Measurements from ENCODE around the gene NKX1-1. TPM values are rescaled to one million over a fixed set of nuclear protein-coding genes. Genes with fewer than 3 reads are reported as not detected.

NKX1-1 gene
- total and polyA plus RNA-seq, 12 donors: not detected

GRCh38 chr4:1366371-1367229 is 39.6 kb downstream of the NKX1-1 start:
- peaks cover 0 to 5% of the 10 kb centered on the region in 2 donors for H3K36me3 ChIP-seq (replicated peaks in 1 of 2)
- H3K4me3 ChIP-seq: no peak overlapping the region
- TF ChIP-seq CTCF (IDR thresholded peaks at IDR 0.05): no peak
- TF ChIP-seq POLR2A (IDR thresholded peaks at IDR 0.05): no peak
- H3K9me3 ChIP-seq (replicated peaks in 1 of 3): no peaks in the 10 kb centered on the region
- WGBS, 4 donors: 90 to 97% (median 93%) methylated on average over 24 to 35 of the region's 35 CpGs
- H3K27me3 ChIP-seq: no peaks in the 10 kb centered on the region
- H3K27ac ChIP-seq: no peak overlapping the region
- no peaks in the 10 kb centered on the region for H3K4me1 ChIP-seq (replicated peaks in 1 of 2)
- DNase-seq: peak in 1 of 7 donors; percentile 6
- intact Hi-C loops (cut with DNase I): loop anchor here in 1 of 2 donors (5.0 kb wide), 1 partner anchor 151 kb away; no protein-coding TSS in a partner anchor

GRCh38 chr4:1365271-1366178 is 40.7 kb downstream of the NKX1-1 start:
- Histone ChIP-seq H3K9me3 (replicated peaks in 1 of 3) (no peaks in the 10 kb centered on the region), H3K4me3 (no peak overlapping the region), H3K27me3 (no peaks in the 10 kb centered on the region), H3K4me1 (replicated peaks in 1 of 2) (peaks cover 0 to 10% of the 10 kb centered on the region in 2 donors), H3K27ac (no peak overlapping the region), H3K36me3 (replicated peaks in 1 of 2) (peaks cover 0 to 5% of the 10 kb centered on the region in 2 donors)
- no peak for TF ChIP-seq CTCF (IDR thresholded peaks at IDR 0.05)
- TF ChIP-seq POLR2A (IDR thresholded peaks at IDR 0.05): no peak
- 78 to 89% (median 84%) methylated on average over 9 to 25 of the region's 25 CpGs for WGBS, 4 donors
- no peak for DNase-seq
- intact Hi-C loops (cut with DNase I): loop anchor here in 1 of 2 donors (5.0 kb wide), 1 partner anchor 152 kb away; no protein-coding TSS in a partner anchor

DNA sequence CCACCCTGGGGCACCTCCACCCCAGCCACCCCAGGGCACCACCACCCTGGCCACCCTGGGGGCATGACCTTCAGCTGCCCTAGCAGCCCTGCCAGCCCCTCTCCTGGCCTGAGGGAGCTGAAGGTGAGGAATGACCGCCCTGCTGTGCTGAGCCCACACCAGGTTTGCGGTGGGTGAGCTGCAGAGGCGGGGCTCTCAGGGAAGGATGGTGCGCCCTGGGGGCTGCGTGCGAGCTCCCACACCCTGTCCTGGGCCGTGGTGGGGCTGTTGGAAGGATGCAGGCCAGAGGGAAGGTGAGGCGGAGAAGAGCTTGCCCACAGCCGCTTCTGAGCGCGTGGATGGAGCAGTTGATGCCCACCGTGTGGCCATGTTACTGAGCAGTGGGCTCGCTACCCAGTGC is 41.5 kb downstream of the NKX1-1 start:
- Histone ChIP-seq H3K4me1 (replicated peaks in 1 of 2) (peaks cover 6 to 16% of the 10 kb centered on the region in 2 donors), H3K27me3 (no peaks in the 10 kb centered on the region), H3K27ac (no peak overlapping the region), H3K9me3 (replicated peaks in 1 of 3) (no peaks in the 10 kb centered on the region), H3K4me3 (no peak overlapping the region), H3K36me3 (replicated peaks in 1 of 2) (peaks cover 0 to 5% of the 10 kb centered on the region in 2 donors)
- WGBS, 4 donors: 92 to 97% (median 95%) methylated on average over 2 to 13 of the region's 13 CpGs
- no peak for DNase-seq
- TF ChIP-seq CTCF (IDR thresholded peaks at IDR 0.05) (no peak), POLR2A (IDR thresholded peaks at IDR 0.05) (no peak)
- intact Hi-C loops (cut with DNase I): loop anchor here in 1 of 2 donors (5.0 kb wide), 1 partner anchor 153 kb away; no protein-coding TSS in a partner anchor

DNA sequence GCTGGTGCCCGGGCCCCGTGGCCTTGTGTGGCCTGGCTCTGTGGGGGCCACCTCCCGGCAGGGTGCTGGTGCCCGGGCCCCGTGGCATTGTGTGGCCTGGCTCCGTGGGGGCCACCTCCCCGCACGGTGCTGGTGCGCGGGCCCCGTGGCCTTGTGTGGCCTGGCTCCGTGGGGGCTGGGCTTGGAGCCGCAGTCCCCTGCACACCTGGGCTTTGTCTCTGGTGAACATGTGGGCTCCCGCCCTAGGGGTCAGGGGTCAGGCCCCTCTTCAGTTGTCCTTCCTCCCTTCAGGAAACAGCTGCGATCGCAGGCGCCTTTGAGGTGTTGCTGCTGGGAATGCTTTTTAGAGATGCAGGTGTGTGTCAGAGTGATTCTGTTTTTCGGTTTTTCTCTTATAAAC is 42.0 kb downstream of the NKX1-1 start:
- H3K4me1 ChIP-seq (replicated peaks in 1 of 2): peaks cover 6 to 17% of the 10 kb centered on the region in 2 donors
- no peak for DNase-seq
- H3K36me3 ChIP-seq (replicated peaks in 1 of 2): peaks cover 0 to 5% of the 10 kb centered on the region in 2 donors
- H3K9me3 ChIP-seq (replicated peaks in 1 of 3): no peaks in the 10 kb centered on the region
- H3K4me3 ChIP-seq: no peak overlapping the region
- WGBS, 4 donors: 67 to 95% (median 83%) methylated on average over 5 to 16 of the region's 18 CpGs
- TF ChIP-seq POLR2A (IDR thresholded peaks at IDR 0.05): no peak
- no peak for TF ChIP-seq CTCF (IDR thresholded peaks at IDR 0.05)
- H3K27me3 ChIP-seq: no peaks in the 10 kb centered on the region
- intact Hi-C loops (cut with DNase I): no loop called here
- no peak overlapping the region for H3K27ac ChIP-seq
